Breast epithelium (tissue), 4 donors: ENCODE data around the gene EPC1. TPM values are rescaled to one million over a fixed set of nuclear protein-coding genes. Genes with fewer than 3 reads are reported as not detected.
"Not testable (repeated sequence)": the region's sequence is repeated elsewhere in the genome, so short reads cannot be mapped to it uniquely, and the experiment has no call there.

Experiments
- DNase-seq, 2 donors: peaks; one replicate each; pipeline ENCODE4 v3.0.0-alpha.2; 2019; ENCODE audit warnings: low spot score in 2 of 2
- H3K27ac ChIP-seq, 2 donors: fragments of 200-600 bp; sonication (generic) in 1 of 2; one replicate each; pipeline ENCODE4 v1.5.1; 2016 to 2019; ENCODE audit warnings: mild to moderate bottlenecking in 1 of 2
- H3K27me3 ChIP-seq, 2 donors: fragments of 200-600 bp; sonication (generic) in 1 of 2; one replicate each; pipeline versions ENCODE4 v1.5.1 to v1.6.0; 2017 to 2019; ENCODE audit warnings: control low read depth in 1 of 2, mild to moderate bottlenecking in 1 of 2
- H3K36me3 ChIP-seq: fragments of 200-600 bp; one replicate; pipeline ENCODE4 v1.5.1; 2019
- H3K4me1 ChIP-seq, 2 donors: fragments of 200-600 bp; sonication (generic); one replicate each; pipeline ENCODE4 v1.5.1; 2016 to 2019; ENCODE audit warnings: control low read depth in 1 of 2
- H3K4me3 ChIP-seq, 3 donors: fragments of 200-600 bp; sonication (generic); 1 replicate in 2 of 3; 2 replicates in 1 of 3; pipeline ENCODE4 v1.5.1; 2016 to 2019; ENCODE audit warnings: mild to moderate bottlenecking in 3 of 3, moderate library complexity in 2 of 3
- H3K9me3 ChIP-seq, 2 donors: fragments of 200-600 bp; sonication (generic) in 1 of 2; one replicate each; pipeline ENCODE4 v1.5.1; 2016 to 2019; ENCODE audit warnings: control low read depth in 1 of 2
- CTCF ChIP-seq, 3 donors: fragments of 450-650 bp; IDR thresholded peaks; one replicate each; pipeline ENCODE4 v1.5.1; 2016 to 2017; ENCODE audit warnings: antibody characterized with exemption in 3 of 3, mild to moderate bottlenecking in 3 of 3, moderate library complexity in 3 of 3
- POLR2A ChIP-seq: fragments of 450-650 bp; IDR thresholded peaks from one replicate; pipeline ENCODE4 v1.6.1; 2016; ENCODE audit warnings: antibody characterized with exemption, mild to moderate bottlenecking, moderate library complexity
- POLR2AphosphoS5 ChIP-seq, 3 donors: sonication (generic); formaldehyde crosslinking; IDR thresholded peaks; one replicate each; pipeline ENCODE4 v1.6.1; 2017; ENCODE audit warnings: antibody characterized with exemption in 3 of 3
- intact Hi-C: fragments of 100-400 bp; cut with DNase I; formaldehyde crosslinking; loops from one replicate; pipeline ENCODE4 v1.15.1; 2023; ENCODE audit warnings: low total_unique reads
- total RNA-seq, 3 donors: library from RNA; depleted of rRNA; stranded (reverse); fragments of >200 nt; gene quantifications; one replicate each; pipeline ENCODE4 v1.1.0, GENCODE V29; 2016

The EPC1 gene
- total RNA-seq, 3 donors from 2014 or later: 49.4 to 78.7 (median 60.0) TPM

GRCh38 chr10:32227802-32228201, 119.2 kb downstream of the EPC1 start:
- Histone ChIP-seq H3K4me1 (no peaks in the 10 kb centered on the region), H3K9me3 (peaks cover 0 to 2% of the 10 kb centered on the region in 2 donors), H3K36me3 (no peaks in the 10 kb centered on the region), H3K27ac (no peak overlapping the region), H3K4me3 (no peak overlapping the region), H3K27me3 (no peaks in the 10 kb centered on the region)
- intact Hi-C loops: loop anchor here (5.0 kb wide), 1 partner anchor 1021 kb away; no protein-coding TSS in a partner anchor
- TF ChIP-seq CTCF (IDR thresholded peaks at IDR 0.05) (no peak), POLR2AphosphoS5 (IDR thresholded peaks at IDR 0.05) (no peak), POLR2A (no peak)
- no peak for DNase-seq

GRCh38 chr10:32226624-32227023, 120.3 kb downstream of the EPC1 start:
- no peak for DNase-seq
- Histone ChIP-seq H3K9me3 (peaks cover 0 to 4% of the 10 kb centered on the region in 2 donors), H3K4me3 (no peak overlapping the region), H3K4me1 (no peaks in the 10 kb centered on the region), H3K27ac (no peak overlapping the region), H3K27me3 (no peaks in the 10 kb centered on the region), H3K36me3 (no peaks in the 10 kb centered on the region)
- no peak for TF ChIP-seq POLR2A
- no peak for TF ChIP-seq CTCF (IDR thresholded peaks at IDR 0.05)
- TF ChIP-seq POLR2AphosphoS5 (IDR thresholded peaks at IDR 0.05): no peak
- intact Hi-C loops: loop anchor here (5.0 kb wide), 1 partner anchor 1019 kb away; no protein-coding TSS in a partner anchor

- no peaks in the 10 kb centered on the region for H3K4me1 ChIP-seq
These were observed 121.0 kb downstream of the EPC1 start for GRCh38 chr10:32225976-32226375.

GRCh38 chr10:32222376-32222775, 124.6 kb downstream of the EPC1 start:
- intact Hi-C loops, H3K27ac ChIP-seq, H3K36me3 ChIP-seq, H3K27me3 ChIP-seq, H3K4me1 ChIP-seq, DNase-seq, H3K4me3 ChIP-seq: not testable (repeated sequence)
- H3K9me3 ChIP-seq: peaks cover 6 to 19% of the 10 kb centered on the region in 2 donors

More at GRCh38 chr10:32225976-32226375, 121.0 kb downstream of the EPC1 start:
- H3K9me3 ChIP-seq: peaks cover 0 to 4% of the 10 kb centered on the region in 2 donors
- intact Hi-C loops: loop anchor here (5.0 kb wide), 1 partner anchor 1019 kb away; no protein-coding TSS in a partner anchor
- no peak overlapping the region for H3K27ac ChIP-seq
- no peak for DNase-seq
- H3K36me3 ChIP-seq: no peaks in the 10 kb centered on the region
- no peak overlapping the region for H3K4me3 ChIP-seq
- TF ChIP-seq CTCF (IDR thresholded peaks at IDR 0.05) (no peak), POLR2AphosphoS5 (IDR thresholded peaks at IDR 0.05) (no peak)
- no peaks in the 10 kb centered on the region for H3K27me3 ChIP-seq

GRCh38 chr10:32219156-32219555, 127.8 kb downstream of the EPC1 start:
- H3K36me3 ChIP-seq, intact Hi-C loops, DNase-seq, H3K4me3 ChIP-seq, H3K27ac ChIP-seq, H3K27me3 ChIP-seq, H3K4me1 ChIP-seq: not testable (repeated sequence)
- H3K9me3 ChIP-seq: peaks cover 6 to 19% of the 10 kb centered on the region in 2 donors

GRCh38 chr10:32218206-32219044, 128.5 kb downstream of the EPC1 start:
- H3K4me1 ChIP-seq, H3K27me3 ChIP-seq, H3K27ac ChIP-seq, H3K4me3 ChIP-seq, DNase-seq, intact Hi-C loops, H3K36me3 ChIP-seq: not testable (repeated sequence)
- peaks cover 6 to 19% of the 10 kb centered on the region in 2 donors for H3K9me3 ChIP-seq

Other genes with a start within 250 kb of the EPC1 start
- 10 to 100 TPM; 16.3 to 46.7 (median 34.7) TPM for gene CCDC7, start 99.0 kb upstream of the EPC1 start, total RNA-seq